DND-41 (cell line): ENCODE measurements around the gene PDE4B.

Source experiments
- CTCF ChIP-seq: IDR thresholded peaks from 2 replicates; pipeline ENCODE4 v1.5.1; 2012; ENCODE audit warnings: borderline replicate concordance, low read length, moderate library complexity, mild to moderate bottlenecking; ENCODE audit not compliant: poor library complexity, severe bottlenecking; ENCODE audit errors: extremely low read depth
- EZH2 ChIP-seq: IDR thresholded peaks from 3 replicates; pipeline ENCODE4 v1.6.1; 2012; ENCODE audit warnings: borderline replicate concordance, low read depth, mild to moderate bottlenecking, moderate library complexity, low read length, inconsistent platforms; ENCODE audit not compliant: severe bottlenecking

GRCh38 chr1:66373157-66373591 lies 580.5 kb downstream of the PDE4B start:
- TF ChIP-seq CTCF = no peak
- TF ChIP-seq EZH2 = no peak
